Right lobe of liver (tissue), 4 donors: Measurements from ENCODE around the gene RASGRP2.

Experiments used
- CTCF ChIP-seq, 4 donors: fragments of 200-600 bp in 3 of 4; fragments of 450-650 bp in 1 of 4; IDR thresholded peaks; one replicate each; pipeline versions ENCODE4 v1.5.1 to v1.8.0; 2016 to 2022; ENCODE audit warnings: antibody characterized with exemption in 4 of 4, mild to moderate bottlenecking in 2 of 4
- POLR2A ChIP-seq: fragments of 450-650 bp; IDR thresholded peaks from one replicate; pipeline ENCODE4 v1.6.1; 2017; ENCODE audit warnings: antibody characterized with exemption, mild to moderate bottlenecking
- donor health status: DM: no; HTN: no; CAD: no.
- donor health status: DM: no; HTN: no; CAD: no.
- donor health status: DM: no; HTN: yes; CAD: no.

- TF ChIP-seq CTCF (IDR thresholded peaks at IDR 0.05) (no peak), POLR2A (no peak)
Observed at GRCh38 chr11:64684357-64684756, 59.6 kb downstream of the RASGRP2 start.
